Thyroid gland (tissue), 4 donors: ENCODE data around the gene PLXDC2.

ENCODE experiments used
- CTCF ChIP-seq, 6 experiments: fragments of 200-600 bp in 3 of 6; fragments of 450-650 bp in 3 of 6; sonication (generic) in 3 of 6; IDR thresholded peaks; one replicate each; pipeline ENCODE4 v1.5.1; 2016 to 2019; ENCODE audit warnings: antibody characterized with exemption in 6 of 6, mild to moderate bottlenecking in 2 of 6, inconsistent platforms in 1 of 6, moderate library complexity in 1 of 6
- POLR2A ChIP-seq, 2 donors: fragments of 450-650 bp; IDR thresholded peaks; one replicate each; pipeline ENCODE4 v1.6.1; 2017; ENCODE audit warnings: antibody characterized with exemption in 2 of 2, mild to moderate bottlenecking in 2 of 2, moderate library complexity in 1 of 2

- TF ChIP-seq CTCF (IDR thresholded peaks at IDR 0.05) (no peak), POLR2A (IDR thresholded peaks at IDR 0.05) (no peak)
These were observed 116.7 kb downstream of the PLXDC2 start for GRCh38 chr10:19932806-19933371.
